ENCODE measurements around the gene NLGN3.

Gene NLGN3

GRCh38 chrX:71144651-71145050 lies at the start of gene NLGN3:
Gene NLGN3 (plus strand): TSS chrX:71144841. CDS start chrX:71147750, 2,909 bp downstream.
- DNase-seq (ENCODE audit: low spot score): no peak

- DNase-seq (ENCODE audit: low spot score): no peak
Observed at GRCh38 chrX:71095033-71095432, 49.6 kb upstream of the NLGN3 start.

GRCh38 chrX:71095555-71095980 lies 49.1 kb upstream of the NLGN3 start, which contains the start of gene FOXO4:
Gene FOXO4 (plus strand): TSS chrX:71095851. CDS start chrX:71096529, 678 bp downstream.
- peak; percentile 88 for DNase-seq (ENCODE audit: low spot score)

GRCh38 chrX:71095981-71096759 lies 48.5 kb upstream of the NLGN3 start:
- DNase-seq (ENCODE audit: low spot score): no peak

GRCh38 chrX:71096760-71097032 lies 47.9 kb upstream of the NLGN3 start:
- DNase-seq (ENCODE audit: low spot score): no peak

- DNase-seq (ENCODE audit: low spot score): no peak
Observed at GRCh38 chrX:71098302-71098701, 46.3 kb upstream of the NLGN3 start.

GRCh38 chrX:71098951-71099506 lies 45.6 kb upstream of the NLGN3 start:
- no peak for DNase-seq (ENCODE audit: low spot score)

GRCh38 chrX:71099736-71100135 lies 44.9 kb upstream of the NLGN3 start:
- DNase-seq (ENCODE audit: low spot score): no peak

GRCh38 chrX:71100581-71101505 lies 43.8 kb upstream of the NLGN3 start:
- DNase-seq (ENCODE audit: low spot score): no peak

- DNase-seq (ENCODE audit: low spot score): no peak
Observed at GRCh38 chrX:71102292-71102691, 42.3 kb upstream of the NLGN3 start.

GRCh38 chrX:71103110-71103983 lies 41.3 kb upstream of the NLGN3 start:
- DNase-seq (ENCODE audit: low spot score): no peak

GRCh38 chrX:71105628-71106027 lies 39.0 kb upstream of the NLGN3 start:
- DNase-seq (ENCODE audit: low spot score): no peak

- no peak for DNase-seq (ENCODE audit: low spot score)
Observed at GRCh38 chrX:71106427-71106826, 38.2 kb upstream of the NLGN3 start, which contains the start of gene CXorf65. Gene CXorf65 (minus strand): TSS chrX:71106740. CDS start chrX:71106556, 184 bp downstream.

GRCh38 chrX:71107245-71107644 lies 37.4 kb upstream of the NLGN3 start:
- no peak for DNase-seq (ENCODE audit: low spot score)

- DNase-seq (ENCODE audit: low spot score): no peak
Observed at GRCh38 chrX:71107762-71108360, 36.8 kb upstream of the NLGN3 start.

GRCh38 chrX:71109051-71109450 lies 35.6 kb upstream of the NLGN3 start:
- DNase-seq (ENCODE audit: low spot score): no peak

GRCh38 chrX:71111141-71111843 lies 33.3 kb upstream of the NLGN3 start, which contains the start of gene IL2RG:
Gene IL2RG (minus strand): TSS chrX:71111577. CDS start chrX:71111539, 38 bp downstream.
- no peak for DNase-seq (ENCODE audit: low spot score)

GRCh38 chrX:71111921-71112431 lies 32.7 kb upstream of the NLGN3 start:
- no peak for DNase-seq (ENCODE audit: low spot score)

GRCh38 chrX:71117358-71117757 lies 27.3 kb upstream of the NLGN3 start:
- DNase-seq (ENCODE audit: low spot score): no peak

Measured in HuH-7 (cell line).